IMR-90 (cell line): Measurements from ENCODE around the gene FRMD3. TPM values are rescaled to one million over a fixed set of nuclear protein-coding genes. Genes with fewer than 3 reads are reported as not detected.

Experiments
- ATAC-seq: fragments of 200-7000 bp; cut with Tn5 transposase; 2 replicates; pipeline ENCODE4 v1.9.1; 2020; ENCODE audit warnings: low read depth, mild to moderate bottlenecking, moderate library complexity
- BruUV-seq: library from RNA; stranded (reverse); fragments of 400-500 nt; replicated peaks from 2 replicates; lab custom pipeline; 2021; lab: Mats Ljungman, UMichigan
- CTCF ChIA-PET: fragments of 300-600 bp; formaldehyde crosslinking; extraction: SDS; loops from one replicate; lab custom pipeline; 2021; ENCODE audit warnings: antibody characterized with exemption; lab: Yijun Ruan, JAX
- POLR2A ChIA-PET: fragments of 300-600 bp; sonication (Branson Sonifier 250); formaldehyde crosslinking; loops from one replicate; lab custom pipeline; 2022; ENCODE audit warnings: antibody characterized with exemption; ENCODE audit not compliant: unreplicated experiment; lab: Charles Lee
- DNase-seq: peaks from one replicate; pipeline ENCODE4 v3.0.0; 2013
- H2AFZ ChIP-seq: replicated peaks from 2 replicates; pipeline ENCODE3; 2013; ENCODE audit warnings: low read length, mild to moderate bottlenecking; ENCODE audit not compliant: poor library complexity
- H2AK5ac ChIP-seq: 2 replicates; pipeline ENCODE4 v1.6.1; 2013; ENCODE audit warnings: low read depth, low read length, inconsistent platforms
- H2AK9ac ChIP-seq: replicated peaks from 2 replicates; pipeline ENCODE3; 2013; ENCODE audit warnings: mild to moderate bottlenecking, low read depth, low read length, moderate library complexity; ENCODE audit not compliant: poor library complexity
- H2BK120ac ChIP-seq: 2 replicates; pipeline ENCODE4 v1.6.1; 2013; ENCODE audit warnings: low read depth, low read length, inconsistent platforms
- H2BK15ac ChIP-seq: 3 replicates; pipeline ENCODE4 v1.6.1; 2013; ENCODE audit warnings: low read depth, low read length, inconsistent platforms
- H2BK20ac ChIP-seq: 2 replicates; pipeline ENCODE4 v1.6.1; 2013; ENCODE audit warnings: low read depth, mild to moderate bottlenecking, inconsistent platforms, low read length, moderate library complexity
- H2BK5ac ChIP-seq: 2 replicates; pipeline ENCODE4 v1.6.1; 2013; ENCODE audit warnings: mild to moderate bottlenecking, low read depth, low read length, inconsistent platforms; ENCODE audit not compliant: poor library complexity, severe bottlenecking
- H3K14ac ChIP-seq: replicated peaks from 2 replicates; pipeline ENCODE4 v1.6.1; 2013; ENCODE audit warnings: low read depth, low read length, inconsistent platforms
- H3K18ac ChIP-seq: 2 replicates; pipeline ENCODE4 v1.6.1; 2013; ENCODE audit warnings: low read depth, low read length, control low read depth
- H3K23ac ChIP-seq: 2 replicates; pipeline ENCODE4 v1.6.1; 2013; ENCODE audit warnings: low read depth, low read length, inconsistent platforms
- H3K27ac ChIP-seq: 2 replicates; pipeline ENCODE4 v1.5.1; 2013; ENCODE audit warnings: mild to moderate bottlenecking, control low read depth, low read length; ENCODE audit not compliant: insufficient read depth
- H3K27me3 ChIP-seq: 2 replicates; pipeline ENCODE4 v1.6.1; 2013; ENCODE audit warnings: low read length; ENCODE audit not compliant: control insufficient read depth, insufficient read depth
- H3K36me3 ChIP-seq: 2 replicates; pipeline ENCODE4 v1.6.1; 2013; ENCODE audit warnings: low read length, mixed read lengths; ENCODE audit not compliant: control insufficient read depth, insufficient read depth
- H3K4ac ChIP-seq: 2 replicates; pipeline ENCODE4 v1.6.1; 2013; ENCODE audit warnings: low read depth, low read length, inconsistent platforms
- H3K4me1 ChIP-seq: 2 replicates; pipeline ENCODE4 v1.6.1; 2013; ENCODE audit warnings: low read length, mixed read lengths; ENCODE audit not compliant: control insufficient read depth, insufficient read depth
- H3K4me2 ChIP-seq: 2 replicates; pipeline ENCODE4 v1.6.1; 2013; ENCODE audit warnings: low read depth, mild to moderate bottlenecking, control low read depth, low read length, moderate library complexity
- H3K4me3 ChIP-seq: 2 replicates; pipeline ENCODE4 v1.5.1; 2013; ENCODE audit warnings: low read depth, mild to moderate bottlenecking, control low read depth, low read length, moderate library complexity; ENCODE audit not compliant: insufficient read depth
- H3K56ac ChIP-seq: 2 replicates; pipeline ENCODE4 v1.6.1; 2013; ENCODE audit warnings: low read length, inconsistent platforms; ENCODE audit not compliant: insufficient read depth; ENCODE audit errors: extremely low read depth
- H3K79me1 ChIP-seq, 2 experiments: 2 replicates each; pipeline ENCODE4 v1.6.1; 2013; ENCODE audit warnings: low read length in 2 of 2, inconsistent platforms in 1 of 2, low read depth in 1 of 2
- H3K9ac ChIP-seq: 2 replicates; pipeline ENCODE4 v1.6.1; 2013; ENCODE audit warnings: low read depth, low read length, control low read depth
- H3K9me1 ChIP-seq: 2 replicates; pipeline ENCODE4 v1.6.1; 2013; ENCODE audit warnings: low read length, inconsistent platforms; ENCODE audit not compliant: insufficient read depth
- H3K9me3 ChIP-seq: 2 replicates; pipeline ENCODE4 v1.6.1; 2013; ENCODE audit warnings: low read length; ENCODE audit not compliant: control insufficient read depth, insufficient read depth
- H4K20me1 ChIP-seq: 2 replicates; pipeline ENCODE4 v1.6.1; 2013; ENCODE audit warnings: low read length, inconsistent platforms; ENCODE audit not compliant: insufficient read depth
- H4K5ac ChIP-seq: 2 replicates; pipeline ENCODE4 v1.6.1; 2013; ENCODE audit warnings: mild to moderate bottlenecking, low read depth, low read length, control low read depth
- H4K8ac ChIP-seq, 2 experiments: 2 replicates each; pipeline ENCODE4 v1.6.1; 2013; ENCODE audit warnings: low read depth in 2 of 2, low read length in 2 of 2, control low read depth in 1 of 2, inconsistent platforms in 1 of 2
- H4K91ac ChIP-seq: 2 replicates; pipeline ENCODE4 v1.6.1; 2013; ENCODE audit warnings: low read depth, low read length, inconsistent platforms; ENCODE audit not compliant: insufficient read depth
- SMC3 ChIP-seq: fragments of 150-350 bp; IDR thresholded peaks from 2 replicates; pipeline ENCODE4 v1.6.1; 2016; ENCODE audit warnings: low read depth, mild to moderate bottlenecking, antibody characterized with exemption, low read length, moderate library complexity
- WGBS, 2 experiments: methylation state at CpG; one replicate each; pipeline versions ENCODE4 v1.1.5 to v1.1.7; 2013; ENCODE audit warnings: missing lambda C conversion rate in 2 of 2; ENCODE audit not compliant: insufficient read length in 1 of 2; ENCODE audit errors: extremely low coverage in 2 of 2; 5-methylcytosine and 5-hydroxymethylcytosine counted together
- dilution Hi-C: fragments of 300-500 bp; cut with HindIII; formaldehyde crosslinking; loops from one replicate; pipeline ENCODE4 v1.14.3; 2018; ENCODE audit warnings: low sequenced_read_pairs; ENCODE audit not compliant: unreplicated experiment
- in situ Hi-C: fragments of 300-500 bp; cut with MboI; formaldehyde crosslinking; loops from 3 replicates; pipeline ENCODE4 v1.14.3; 2019; ENCODE audit warnings: low sequenced_read_pairs, inconsistent platforms, mixed read lengths
- intact Hi-C: fragments of 100-400 bp; cut with micrococcal nuclease; formaldehyde crosslinking; loops from 2 replicates; pipeline ENCODE4 v1.10.0; 2022
- polyA plus RNA-seq, 3 experiments: library from polyadenylated mRNA; depleted of rRNA; stranded (reverse); fragments of >200 nt; gene quantifications; 2 replicates each; pipeline ENCODE4 v1.2.3, GENCODE V29; 2012; ENCODE audit warnings: low replicate concordance in 1 of 3
- total RNA-seq: library from RNA; depleted of rRNA; stranded (reverse); fragments of >200 nt; gene quantifications from 2 replicates; pipeline ENCODE4 v1.2.3, GENCODE V29; 2012
- TF ChIP-seq, protein P1 (sequence below): conservative IDR thresholded peaks from 2 replicates; pipeline ENCODE4 v1.5.1; 2012; ENCODE audit warnings: mild to moderate bottlenecking, low read depth, low read length, improper control_type of control experiment

Gene FRMD3
- total and polyA plus RNA-seq, 2 of the 4 experiments (the other 2 are of a cell fraction), result 0.02 to 0.18 TPM

DNA sequence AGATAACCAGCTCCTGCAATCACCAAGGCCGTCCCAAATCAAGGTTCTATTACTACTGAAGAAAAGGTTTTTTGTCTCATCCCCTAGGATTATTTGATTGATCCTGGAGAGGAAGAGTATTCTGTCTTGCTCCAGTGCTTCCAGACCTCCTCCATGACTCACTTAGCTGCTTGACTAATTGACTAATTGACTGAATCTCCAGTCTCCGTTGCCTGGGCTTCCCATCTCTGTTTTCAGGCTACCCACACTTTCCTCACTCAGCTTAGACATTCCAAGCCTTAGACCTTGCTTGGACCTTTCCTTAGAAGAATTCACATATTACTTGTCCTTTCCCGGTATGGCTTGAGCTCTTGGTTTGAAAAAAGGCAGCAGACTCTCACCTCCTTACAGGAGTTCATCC lies 60.6 kb downstream of the FRMD3 start:
- H4K91ac ChIP-seq, result no peak overlapping the region
- DNase-seq (no peak), ATAC-seq (no peak)
- H2AK5ac ChIP-seq, result no peak overlapping the region
- no peaks in the 10 kb centered on the region for H3K79me1 ChIP-seq
- H3K56ac ChIP-seq, result no peak overlapping the region
- dilution Hi-C loops, result no loop called here
- no peaks in the 10 kb centered on the region for H3K9me3 ChIP-seq
- ChIA-PET CTCF (interaction anchor here (0.6 kb wide), 1 partner anchor 1994 kb away, joined by 4 read pairs; no protein-coding TSS in a partner anchor), POLR2A (no interaction called here)
- no TSS peak for BruUV-seq
- no peak overlapping the region for H3K4me3 ChIP-seq
- no peak overlapping the region for H2BK20ac ChIP-seq
- no peak overlapping the region for H2BK5ac ChIP-seq
- no peak overlapping the region for H3K4me2 ChIP-seq
- TF ChIP-seq, protein P1, sequence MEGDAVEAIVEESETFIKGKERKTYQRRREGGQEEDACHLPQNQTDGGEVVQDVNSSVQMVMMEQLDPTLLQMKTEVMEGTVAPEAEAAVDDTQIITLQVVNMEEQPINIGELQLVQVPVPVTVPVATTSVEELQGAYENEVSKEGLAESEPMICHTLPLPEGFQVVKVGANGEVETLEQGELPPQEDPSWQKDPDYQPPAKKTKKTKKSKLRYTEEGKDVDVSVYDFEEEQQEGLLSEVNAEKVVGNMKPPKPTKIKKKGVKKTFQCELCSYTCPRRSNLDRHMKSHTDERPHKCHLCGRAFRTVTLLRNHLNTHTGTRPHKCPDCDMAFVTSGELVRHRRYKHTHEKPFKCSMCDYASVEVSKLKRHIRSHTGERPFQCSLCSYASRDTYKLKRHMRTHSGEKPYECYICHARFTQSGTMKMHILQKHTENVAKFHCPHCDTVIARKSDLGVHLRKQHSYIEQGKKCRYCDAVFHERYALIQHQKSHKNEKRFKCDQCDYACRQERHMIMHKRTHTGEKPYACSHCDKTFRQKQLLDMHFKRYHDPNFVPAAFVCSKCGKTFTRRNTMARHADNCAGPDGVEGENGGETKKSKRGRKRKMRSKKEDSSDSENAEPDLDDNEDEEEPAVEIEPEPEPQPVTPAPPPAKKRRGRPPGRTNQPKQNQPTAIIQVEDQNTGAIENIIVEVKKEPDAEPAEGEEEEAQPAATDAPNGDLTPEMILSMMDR, result no peak
- TF ChIP-seq SMC3, result no peak
- H3K27me3 ChIP-seq, result no peaks in the 10 kb centered on the region
- H3K9ac ChIP-seq, result no peak overlapping the region
- no peaks in the 10 kb centered on the region for H3K9me1 ChIP-seq
- H4K8ac ChIP-seq, result no peak overlapping the region
- no peak overlapping the region for H3K14ac ChIP-seq
- no peak overlapping the region for H2BK15ac ChIP-seq
- no peak overlapping the region for H3K4ac ChIP-seq
- H2BK120ac ChIP-seq, result no peak overlapping the region
- H3K27ac ChIP-seq, result no peak overlapping the region
- intact Hi-C loops, result no loop called here
- H3K18ac ChIP-seq, result no peak overlapping the region
- no peaks in the 10 kb centered on the region for H4K20me1 ChIP-seq
- H3K36me3 ChIP-seq, result no peaks in the 10 kb centered on the region
- in situ Hi-C loops, result no loop called here
- H3K23ac ChIP-seq, result no peak overlapping the region
- H2AFZ ChIP-seq, result no peak overlapping the region
- WGBS, 2 experiments, result 44% methylated on average over 1 of the region's 3 CpGs; no CpG with 5 or more reads in 1 of the 2 experiments
- no peak overlapping the region for H2AK9ac ChIP-seq
- H3K4me1 ChIP-seq, result no peaks in the 10 kb centered on the region
- H4K5ac ChIP-seq, result no peak overlapping the region
